Ascending aorta (tissue), 2 donors: Measurements from ENCODE around the gene SLC6A11. TPM values are rescaled to one million over a fixed set of nuclear protein-coding genes. Genes with fewer than 3 reads are reported as not detected.
A peak's percentile ranks its signal among the peaks of the same experiment; 100 is the strongest.

Experiments used
- DNase-seq, 2 donors: peaks; one replicate each; pipeline ENCODE4 v3.0.0-alpha.2; 2019; ENCODE audit warnings: low spot score in 2 of 2
- H3K27ac ChIP-seq, 2 donors: fragments of 200-600 bp; sonication (generic); one replicate each; pipeline ENCODE4 v1.5.1; 2016 to 2017; ENCODE audit warnings: mild to moderate bottlenecking in 1 of 2
- H3K27me3 ChIP-seq: fragments of 200-600 bp; sonication (generic); one replicate; pipeline ENCODE4 v1.5.1; 2017
- H3K36me3 ChIP-seq, 2 donors: fragments of 200-600 bp; sonication (generic); one replicate each; pipeline ENCODE4 v1.5.1; 2016
- H3K4me1 ChIP-seq, 2 donors: fragments of 200-600 bp; sonication (generic); one replicate each; pipeline ENCODE4 v1.5.1; 2016 to 2017; ENCODE audit warnings: mild to moderate bottlenecking in 1 of 2
- H3K4me3 ChIP-seq, 2 donors: fragments of 200-600 bp; sonication (generic); one replicate each; pipeline ENCODE4 v1.5.1; 2016 to 2017; ENCODE audit warnings: mild to moderate bottlenecking in 1 of 2
- H3K9me3 ChIP-seq, 2 donors: fragments of 200-600 bp; sonication (generic); one replicate each; pipeline ENCODE4 v1.5.1; 2016
- CTCF ChIP-seq, 3 experiments: fragments of 200-600 bp in 2 of 3; fragments of 450-650 bp in 1 of 3; sonication (generic) in 2 of 3; IDR thresholded peaks; one replicate each; pipeline ENCODE4 v1.5.1; 2016 to 2019; ENCODE audit warnings: antibody characterized with exemption in 3 of 3, mild to moderate bottlenecking in 1 of 3, moderate library complexity in 1 of 3
- intact Hi-C: fragments of 100-400 bp; cut with DNase I; formaldehyde crosslinking; loops from one replicate; pipeline ENCODE4 v1.15.1; 2023
- total RNA-seq: library from RNA; depleted of rRNA; stranded (reverse); fragments of >200 nt; gene quantifications from one replicate; pipeline ENCODE4 v1.1.0, GENCODE V29; 2016

SLC6A11 gene
- total RNA-seq, 1 donor from 2014 or later = not detected

GRCh38 chr3:10781981-10782380 lies 34.0 kb upstream of the SLC6A11 start:
- H3K9me3 ChIP-seq = no peaks in the 10 kb centered on the region
- H3K4me3 ChIP-seq = no peak overlapping the region
- no peak for DNase-seq
- H3K4me1 ChIP-seq = no peaks in the 10 kb centered on the region
- no peak for TF ChIP-seq CTCF (IDR thresholded peaks at IDR 0.05)
- intact Hi-C loops = no loop called here
- no peaks in the 10 kb centered on the region for H3K27me3 ChIP-seq
- no peak overlapping the region for H3K27ac ChIP-seq
- no peaks in the 10 kb centered on the region for H3K36me3 ChIP-seq

GRCh38 chr3:10783360-10784351 lies 32.4 kb upstream of the SLC6A11 start:
- no peaks in the 10 kb centered on the region for H3K27me3 ChIP-seq
- no peaks in the 10 kb centered on the region for H3K36me3 ChIP-seq
- TF ChIP-seq CTCF (IDR thresholded peaks at IDR 0.05) = peak; percentile 36 to 53 (median 37)
- intact Hi-C loops = no loop called here
- no peak overlapping the region for H3K4me3 ChIP-seq
- H3K27ac ChIP-seq = no peak overlapping the region
- no peak for DNase-seq
- no peaks in the 10 kb centered on the region for H3K4me1 ChIP-seq
- no peaks in the 10 kb centered on the region for H3K9me3 ChIP-seq

GRCh38 chr3:10786640-10787039 lies 29.4 kb upstream of the SLC6A11 start:
- no peak for DNase-seq
- Histone ChIP-seq H3K27me3 (no peaks in the 10 kb centered on the region), H3K36me3 (no peaks in the 10 kb centered on the region), H3K4me1 (no peaks in the 10 kb centered on the region), H3K4me3 (no peak overlapping the region), H3K9me3 (no peaks in the 10 kb centered on the region), H3K27ac (no peak overlapping the region)
- TF ChIP-seq CTCF (IDR thresholded peaks at IDR 0.05) = no peak
- intact Hi-C loops = no loop called here

GRCh38 chr3:10788451-10788850 lies 27.6 kb upstream of the SLC6A11 start:
- H3K36me3 ChIP-seq = no peaks in the 10 kb centered on the region
- H3K4me3 ChIP-seq = no peak overlapping the region
- H3K4me1 ChIP-seq = no peaks in the 10 kb centered on the region
- no peak for DNase-seq
- intact Hi-C loops = no loop called here
- H3K27ac ChIP-seq = no peak overlapping the region
- no peaks in the 10 kb centered on the region for H3K9me3 ChIP-seq
- no peak for TF ChIP-seq CTCF (IDR thresholded peaks at IDR 0.05)
- H3K27me3 ChIP-seq = no peaks in the 10 kb centered on the region

GRCh38 chr3:10790713-10791112 lies 25.3 kb upstream of the SLC6A11 start:
- Histone ChIP-seq H3K27ac (no peak overlapping the region), H3K4me1 (no peaks in the 10 kb centered on the region), H3K4me3 (no peak overlapping the region), H3K27me3 (no peaks in the 10 kb centered on the region), H3K9me3 (no peaks in the 10 kb centered on the region), H3K36me3 (no peaks in the 10 kb centered on the region)
- intact Hi-C loops = no loop called here
- no peak for DNase-seq
- no peak for TF ChIP-seq CTCF (IDR thresholded peaks at IDR 0.05)
